ENCODE results near the gene TMX4.

Gene TMX4

DNA sequence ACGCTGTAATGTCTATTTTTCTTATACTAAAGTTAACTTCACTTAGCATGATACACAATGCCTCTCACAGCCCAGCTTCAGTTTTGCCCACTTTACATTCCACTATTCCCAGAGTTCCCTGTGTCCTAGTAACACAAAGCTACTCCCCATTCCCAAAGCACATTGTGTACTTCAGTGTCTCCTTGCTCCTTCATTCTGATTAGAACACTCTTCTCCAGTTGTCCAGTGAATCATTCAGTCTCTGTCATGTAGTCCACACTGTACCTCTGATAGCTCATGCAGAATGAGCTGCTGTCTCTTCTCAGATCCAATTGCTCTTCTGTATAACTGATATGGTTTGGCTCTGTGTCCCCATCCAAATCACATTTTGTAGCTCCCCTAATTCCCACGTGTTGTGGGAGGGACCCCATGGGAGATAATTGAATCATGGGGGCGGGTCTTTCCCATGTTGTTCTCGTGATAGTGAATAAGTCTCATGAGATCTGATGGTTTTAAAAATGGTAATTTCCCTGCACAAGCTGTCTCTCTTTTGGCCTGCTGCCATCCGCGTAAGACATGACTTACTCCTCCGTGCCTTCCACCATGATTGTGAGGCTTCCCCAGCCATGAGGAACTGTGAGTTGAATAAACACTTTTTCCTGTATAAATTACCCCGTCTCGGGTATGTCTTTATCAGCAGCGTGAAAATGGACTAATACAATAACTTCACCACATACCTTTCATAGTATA lies 2.1 kb upstream of the TMX4 start:
- in situ Hi-C loops (cut with HindIII; ENCODE audit: low pct_ligation_motif_present, low pct_unique_long_range_greater_than_20kb, low sequenced_read_pairs): no loop called here

GRCh38 chr20:8020314-8021079 lies 936 bp upstream of the TMX4 start:
- in situ Hi-C loops (cut with HindIII; ENCODE audit: low pct_ligation_motif_present, low pct_unique_long_range_greater_than_20kb, low sequenced_read_pairs): no loop called here
- no peak for DNase-seq

More for the DNA sequence above, 2.1 kb upstream of the TMX4 start:
- DNase-seq: no peak

- in situ Hi-C loops (cut with HindIII; ENCODE audit: low pct_ligation_motif_present, low pct_unique_long_range_greater_than_20kb, low sequenced_read_pairs): no loop called here
Observed at GRCh38 chr20:8019998-8020247, 362 bp upstream of the TMX4 start.

GRCh38 chr20:8018958-8019245 lies 659 bp downstream of the TMX4 start:
- peak; percentile 52 for DNase-seq
- in situ Hi-C loops (cut with HindIII; ENCODE audit: low pct_ligation_motif_present, low pct_unique_long_range_greater_than_20kb, low sequenced_read_pairs): no loop called here

More at GRCh38 chr20:8019998-8020247, 362 bp upstream of the TMX4 start:
- no peak for DNase-seq

GRCh38 chr20:8012724-8013123 lies 6.8 kb downstream of the TMX4 start:
- in situ Hi-C loops (cut with HindIII; ENCODE audit: low pct_ligation_motif_present, low pct_unique_long_range_greater_than_20kb, low sequenced_read_pairs): no loop called here
- DNase-seq: no peak

GRCh38 chr20:8008733-8009132 lies 10.8 kb downstream of the TMX4 start:
- in situ Hi-C loops (cut with HindIII; ENCODE audit: low pct_ligation_motif_present, low pct_unique_long_range_greater_than_20kb, low sequenced_read_pairs): no loop called here

DNA sequence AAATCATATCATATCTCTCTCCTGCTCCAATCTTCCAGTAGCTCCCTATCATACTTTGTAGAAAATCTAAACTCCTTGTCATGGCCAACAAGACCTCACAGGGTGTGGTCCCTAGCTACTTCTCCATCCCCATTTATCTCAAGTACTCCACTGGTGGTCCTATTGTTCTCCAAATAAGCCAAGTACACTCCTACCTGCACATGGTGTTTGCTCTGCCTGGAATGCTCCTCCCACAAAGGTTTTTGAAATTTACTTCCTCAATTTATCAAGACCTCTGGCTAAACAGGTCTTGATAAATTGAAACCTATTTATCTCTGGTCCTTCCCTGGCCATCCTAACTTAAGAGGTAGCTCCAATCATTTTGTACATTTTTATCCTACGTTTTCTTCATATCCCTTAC lies 12.1 kb downstream of the TMX4 start:
- no peak for DNase-seq
- in situ Hi-C loops (cut with HindIII; ENCODE audit: low pct_ligation_motif_present, low pct_unique_long_range_greater_than_20kb, low sequenced_read_pairs): no loop called here

More at GRCh38 chr20:8008733-8009132, 10.8 kb downstream of the TMX4 start:
- DNase-seq: no peak

- DNase-seq: no peak
Observed at GRCh38 chr20:8005575-8006366, 13.8 kb downstream of the TMX4 start.

DNA sequence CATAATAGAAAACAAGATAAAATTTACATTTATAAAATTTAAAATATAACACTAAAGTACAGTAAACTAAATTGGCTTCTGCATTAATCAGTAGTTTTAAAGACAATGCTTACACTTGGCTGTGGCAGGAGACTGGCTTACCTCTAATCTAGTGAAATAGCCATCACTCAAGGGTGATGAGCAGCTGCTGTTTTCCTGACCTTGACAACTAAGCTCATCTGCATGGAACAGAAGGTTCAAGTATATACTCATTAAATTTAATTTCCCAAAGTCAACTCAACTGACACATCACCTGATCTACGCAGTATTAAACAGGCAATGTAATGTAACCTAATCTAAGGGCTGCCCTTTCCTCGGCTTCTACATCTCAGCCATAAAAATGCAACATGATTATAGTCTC lies 14.5 kb downstream of the TMX4 start:
- DNase-seq: no peak
- in situ Hi-C loops (cut with HindIII; ENCODE audit: low pct_ligation_motif_present, low pct_unique_long_range_greater_than_20kb, low sequenced_read_pairs): no loop called here

More at GRCh38 chr20:8005575-8006366, 13.8 kb downstream of the TMX4 start:
- in situ Hi-C loops (cut with HindIII; ENCODE audit: low pct_ligation_motif_present, low pct_unique_long_range_greater_than_20kb, low sequenced_read_pairs): no loop called here

DNA sequence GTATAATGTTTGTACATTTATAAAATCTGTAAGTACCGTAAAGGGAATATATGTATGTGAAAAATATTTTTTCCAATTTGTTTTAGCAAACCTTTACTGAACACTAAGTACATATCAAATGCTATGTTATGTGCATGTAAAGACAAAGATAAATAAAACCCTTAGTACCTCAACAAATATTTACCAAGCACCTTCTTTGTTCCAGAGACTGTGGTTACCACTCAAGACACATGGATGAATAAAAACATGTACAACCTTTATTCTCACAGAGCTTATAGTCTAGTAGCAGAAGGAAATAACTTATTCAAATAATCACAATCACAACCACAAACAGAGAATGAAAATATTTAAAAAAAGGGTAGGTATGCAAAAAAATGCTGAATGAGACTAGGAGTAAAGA lies 17.5 kb downstream of the TMX4 start:
- in situ Hi-C loops (cut with HindIII; ENCODE audit: low pct_ligation_motif_present, low pct_unique_long_range_greater_than_20kb, low sequenced_read_pairs): no loop called here

GRCh38 chr20:8000796-8001195 lies 18.8 kb downstream of the TMX4 start:
- in situ Hi-C loops (cut with HindIII; ENCODE audit: low pct_ligation_motif_present, low pct_unique_long_range_greater_than_20kb, low sequenced_read_pairs): no loop called here
- no peak for DNase-seq

More for the DNA sequence above, 17.5 kb downstream of the TMX4 start:
- no peak for DNase-seq

- no peak for DNase-seq
- in situ Hi-C loops (cut with HindIII; ENCODE audit: low pct_ligation_motif_present, low pct_unique_long_range_greater_than_20kb, low sequenced_read_pairs): no loop called here
Observed at GRCh38 chr20:7996898-7997297, 22.7 kb downstream of the TMX4 start.

GRCh38 chr20:7994809-7995208 lies 24.8 kb downstream of the TMX4 start:
- DNase-seq: no peak
- in situ Hi-C loops (cut with HindIII; ENCODE audit: low pct_ligation_motif_present, low pct_unique_long_range_greater_than_20kb, low sequenced_read_pairs): no loop called here

DNA sequence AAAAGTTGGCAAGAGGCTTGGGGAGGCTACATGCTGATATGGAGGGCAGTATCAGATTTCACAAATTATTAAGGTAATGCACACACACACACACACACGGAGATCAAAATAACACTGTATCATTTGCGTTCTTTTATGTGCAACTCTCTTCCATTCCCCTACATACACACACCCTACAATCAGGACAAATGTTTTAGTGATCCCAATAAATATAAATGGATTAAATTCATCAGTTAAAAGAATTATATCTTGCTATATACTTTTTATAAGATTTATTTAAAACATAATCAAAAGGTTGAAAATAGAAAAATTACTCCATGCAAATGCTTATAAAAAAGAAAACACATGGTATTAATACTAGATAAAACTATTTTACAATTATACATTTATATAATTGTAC lies 25.9 kb downstream of the TMX4 start:
- in situ Hi-C loops (cut with HindIII; ENCODE audit: low pct_ligation_motif_present, low pct_unique_long_range_greater_than_20kb, low sequenced_read_pairs): no loop called here

DNA sequence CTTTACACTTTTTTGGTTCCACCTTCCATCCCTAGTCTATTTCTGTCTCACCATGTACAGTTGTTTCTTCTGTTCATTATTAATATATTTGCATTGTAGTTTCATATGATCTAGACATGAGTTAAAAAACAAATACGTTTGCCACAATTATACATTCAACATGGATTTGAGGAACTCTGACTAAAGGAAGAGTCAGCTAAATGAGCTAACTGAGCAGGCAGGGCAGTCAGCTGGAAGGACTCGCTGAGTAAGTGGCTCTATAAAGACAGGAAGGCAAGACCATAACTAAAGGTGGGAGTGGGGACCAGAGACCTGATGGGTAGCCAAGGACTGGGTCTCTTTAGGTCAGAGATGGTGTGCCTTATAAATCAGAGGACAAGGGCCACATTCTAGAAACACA lies 26.3 kb downstream of the TMX4 start:
- in situ Hi-C loops (cut with HindIII; ENCODE audit: low pct_ligation_motif_present, low pct_unique_long_range_greater_than_20kb, low sequenced_read_pairs): no loop called here
- no peak for DNase-seq

More for the DNA sequence above, 25.9 kb downstream of the TMX4 start:
- DNase-seq: no peak

DNA sequence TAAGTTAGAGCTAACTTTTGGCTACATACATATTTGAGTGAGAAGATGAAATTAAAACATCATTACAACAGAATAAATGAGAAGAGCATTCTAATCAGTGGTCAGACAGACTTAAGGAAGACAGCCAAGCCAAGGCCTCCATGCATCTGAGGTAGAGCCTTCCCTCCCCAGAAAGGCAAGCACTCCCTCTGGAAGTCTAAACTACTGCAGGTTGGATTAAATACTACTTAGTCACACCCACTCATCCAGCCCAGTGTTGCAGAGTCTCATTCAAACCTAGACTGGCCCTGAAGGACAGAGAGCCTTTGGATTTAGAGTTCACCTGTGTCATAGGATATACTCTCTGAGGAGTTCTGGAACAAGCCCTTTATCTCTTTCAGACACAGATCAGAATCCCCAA lies 29.2 kb downstream of the TMX4 start:
- in situ Hi-C loops (cut with HindIII; ENCODE audit: low pct_ligation_motif_present, low pct_unique_long_range_greater_than_20kb, low sequenced_read_pairs): no loop called here

DNA sequence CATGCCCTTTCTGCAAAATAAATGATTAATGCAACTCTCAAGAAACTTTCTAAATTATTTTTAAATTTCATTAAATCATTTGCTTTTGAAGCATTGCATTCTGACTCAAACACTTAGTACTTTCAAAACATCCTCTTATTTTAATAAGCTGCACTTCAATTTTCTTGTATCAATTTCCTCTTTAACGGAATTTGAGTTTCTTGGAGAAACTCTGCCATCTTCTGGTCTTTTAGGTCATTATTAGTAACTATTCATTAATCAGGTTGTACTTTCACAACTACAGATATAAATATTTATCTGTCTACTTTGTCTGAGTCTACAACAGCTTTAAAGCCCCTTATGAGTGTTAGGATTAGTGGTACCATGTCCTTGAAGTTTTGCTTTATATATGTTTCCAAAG lies 30.2 kb downstream of the TMX4 start:
- in situ Hi-C loops (cut with HindIII; ENCODE audit: low pct_ligation_motif_present, low pct_unique_long_range_greater_than_20kb, low sequenced_read_pairs): no loop called here
- no peak for DNase-seq

More for the DNA sequence above, 29.2 kb downstream of the TMX4 start:
- DNase-seq: no peak

- in situ Hi-C loops (cut with HindIII; ENCODE audit: low pct_ligation_motif_present, low pct_unique_long_range_greater_than_20kb, low sequenced_read_pairs): no loop called here
- no peak for DNase-seq
Observed at GRCh38 chr20:7985916-7986315, 33.6 kb downstream of the TMX4 start.

GRCh38 chr20:7984192-7984591 lies 35.4 kb downstream of the TMX4 start:
- no peak for DNase-seq
- in situ Hi-C loops (cut with HindIII; ENCODE audit: low pct_ligation_motif_present, low pct_unique_long_range_greater_than_20kb, low sequenced_read_pairs): no loop called here

- in situ Hi-C loops (cut with HindIII; ENCODE audit: low pct_ligation_motif_present, low pct_unique_long_range_greater_than_20kb, low sequenced_read_pairs): no loop called here
- no peak for DNase-seq
Observed at GRCh38 chr20:7981374-7981773, 38.2 kb downstream of the TMX4 start.
